Measurements from ENCODE around the gene FIZ1.

DNA sequence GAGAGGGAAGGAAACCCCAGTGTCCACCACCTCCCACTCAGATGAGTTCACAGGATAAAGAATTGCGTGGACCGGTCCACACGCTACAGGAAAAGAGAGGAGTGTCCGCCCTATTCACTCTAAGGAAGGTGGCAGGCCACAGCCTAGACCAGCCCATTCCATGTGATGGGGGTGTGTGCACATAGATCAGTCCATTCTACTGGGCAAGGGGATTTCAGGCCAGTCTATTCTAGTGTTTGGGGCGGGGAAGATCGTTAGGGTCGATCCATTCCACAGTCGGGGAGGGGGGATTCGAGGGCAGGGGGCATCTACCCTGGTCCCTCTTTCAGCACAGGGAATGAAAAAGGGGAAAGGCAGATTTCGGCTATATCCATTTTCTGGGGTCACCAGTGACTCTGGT, 7.8 kb downstream of the FIZ1 start:
- TF ChIP-seq, protein P1, sequence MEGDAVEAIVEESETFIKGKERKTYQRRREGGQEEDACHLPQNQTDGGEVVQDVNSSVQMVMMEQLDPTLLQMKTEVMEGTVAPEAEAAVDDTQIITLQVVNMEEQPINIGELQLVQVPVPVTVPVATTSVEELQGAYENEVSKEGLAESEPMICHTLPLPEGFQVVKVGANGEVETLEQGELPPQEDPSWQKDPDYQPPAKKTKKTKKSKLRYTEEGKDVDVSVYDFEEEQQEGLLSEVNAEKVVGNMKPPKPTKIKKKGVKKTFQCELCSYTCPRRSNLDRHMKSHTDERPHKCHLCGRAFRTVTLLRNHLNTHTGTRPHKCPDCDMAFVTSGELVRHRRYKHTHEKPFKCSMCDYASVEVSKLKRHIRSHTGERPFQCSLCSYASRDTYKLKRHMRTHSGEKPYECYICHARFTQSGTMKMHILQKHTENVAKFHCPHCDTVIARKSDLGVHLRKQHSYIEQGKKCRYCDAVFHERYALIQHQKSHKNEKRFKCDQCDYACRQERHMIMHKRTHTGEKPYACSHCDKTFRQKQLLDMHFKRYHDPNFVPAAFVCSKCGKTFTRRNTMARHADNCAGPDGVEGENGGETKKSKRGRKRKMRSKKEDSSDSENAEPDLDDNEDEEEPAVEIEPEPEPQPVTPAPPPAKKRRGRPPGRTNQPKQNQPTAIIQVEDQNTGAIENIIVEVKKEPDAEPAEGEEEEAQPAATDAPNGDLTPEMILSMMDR (IDR thresholded peaks at IDR 0.05; ENCODE audit: low read length) = no peak
- no peak for TF ChIP-seq EZH2 (optimal IDR thresholded peaks at IDR 0.05; ENCODE audit: low read depth, low read length)
